OCI-LY1 (cell line): ENCODE measurements around the gene FBXO3.
"Not testable (repeated sequence)": the region's sequence is repeated elsewhere in the genome, so short reads cannot be mapped to it uniquely, and the experiment has no call there.

Experiments used
- H2AFZ ChIP-seq: fragments of 200-600 bp; sonication (generic), shearing (Covaris generic); 2 replicates; pipeline ENCODE4 v1.6.0; 2014; ENCODE audit warnings: antibody characterized with exemption, mild to moderate bottlenecking, low read length
- H3F3A ChIP-seq: fragments of 200-600 bp; sonication (generic), shearing (Covaris generic); 2 replicates; pipeline ENCODE4 v1.6.0; 2014; ENCODE audit warnings: mild to moderate bottlenecking, antibody characterized with exemption, low read length, moderate library complexity; ENCODE audit not compliant: insufficient read depth
- H3K27ac ChIP-seq: fragments of 200-600 bp; sonication (generic); 2 replicates; pipeline ENCODE4 v1.5.1; 2014; ENCODE audit warnings: low read length, mixed run types, mild to moderate bottlenecking, low read depth; ENCODE audit not compliant: poor library complexity, severe bottlenecking
- H3K27me3 ChIP-seq: fragments of 200-600 bp; sonication (generic); 2 replicates; pipeline ENCODE4 v1.6.0; 2014; ENCODE audit warnings: antibody characterized with exemption, mild to moderate bottlenecking, low read length, moderate library complexity; ENCODE audit not compliant: insufficient read depth
- H3K36me3 ChIP-seq: fragments of 200-600 bp; sonication (generic); 2 replicates; pipeline ENCODE4 v1.6.1; 2014; ENCODE audit warnings: mild to moderate bottlenecking, antibody characterized with exemption, low read length, moderate library complexity, mixed read lengths; ENCODE audit not compliant: insufficient read depth
- H3K4me1 ChIP-seq: fragments of 200-600 bp; sonication (generic); 2 replicates; pipeline ENCODE4 v1.5.1; 2014; ENCODE audit warnings: mild to moderate bottlenecking, low read length, moderate library complexity; ENCODE audit not compliant: insufficient read depth, severe bottlenecking
- H3K4me2 ChIP-seq: fragments of 200-600 bp; sonication (generic), shearing (Covaris generic); 2 replicates; pipeline ENCODE4 v1.6.1; 2014; ENCODE audit warnings: low read length
- H3K4me3 ChIP-seq: fragments of 200-600 bp; sonication (generic); 2 replicates; pipeline ENCODE4 v1.5.1; 2014; ENCODE audit warnings: low read length, low read depth, mild to moderate bottlenecking, mixed read lengths; ENCODE audit not compliant: poor library complexity, severe bottlenecking
- H3K79me2 ChIP-seq: fragments of 200-600 bp; shearing (Covaris generic); 2 replicates; pipeline ENCODE4 v1.6.1; 2016; ENCODE audit warnings: mixed run types, low read length, mixed read lengths; ENCODE audit not compliant: insufficient read depth
- H3K9ac ChIP-seq: fragments of 200-600 bp; sonication (generic), shearing (Covaris generic); 2 replicates; pipeline ENCODE4 v1.6.1; 2014; ENCODE audit warnings: mild to moderate bottlenecking, low read length, mixed read lengths
- H3K9me2 ChIP-seq: fragments of 200-600 bp; sonication (generic), shearing (Covaris generic); 2 replicates; pipeline ENCODE4 v1.6.1; 2014; ENCODE audit warnings: low read depth, mild to moderate bottlenecking, low read length, mixed read lengths
- H3K9me3 ChIP-seq: fragments of 200-600 bp; shearing (Covaris generic); 2 replicates; pipeline ENCODE4 v1.6.1; 2014; ENCODE audit warnings: low read length, mixed read lengths
- H4K20me1 ChIP-seq: fragments of 200-600 bp; sonication (generic), shearing (Covaris generic); 2 replicates; pipeline ENCODE4 v1.6.0; 2016; ENCODE audit warnings: mild to moderate bottlenecking, low read length; ENCODE audit not compliant: insufficient read depth
- CTCF ChIP-seq: fragments of 200-600 bp; sonication (generic), shearing (Covaris generic); IDR thresholded peaks from 2 replicates; pipeline ENCODE4 v1.5.1; 2017; ENCODE audit warnings: mild to moderate bottlenecking, antibody characterized with exemption, low read length, moderate library complexity, mixed read lengths
- EZH2 ChIP-seq: fragments of 200-600 bp; sonication (generic), shearing (Covaris generic); IDR thresholded peaks from 2 replicates; pipeline ENCODE4 v1.8.0; 2017; ENCODE audit warnings: borderline replicate concordance, mixed run types, mild to moderate bottlenecking, antibody characterized with exemption, low read length, moderate library complexity, mixed read lengths

FBXO3 gene

GRCh38 chr11:33773987-33774735 lies at the start of gene FBXO3:
FBXO3 (minus strand) TSS chr11:33774520; CDS start chr11:33774497, 23 bp downstream.
- Histone ChIP-seq H3K9me3 (no peaks in the 10 kb centered on the region), H3F3A (no peaks in the 10 kb centered on the region), H3K36me3 (peaks cover 3% of the 10 kb centered on the region; the same call in 1 of the 2 replicates), H3K27ac (no peak within 1 kb of the TSS), H3K9me2 (no peaks in the 10 kb centered on the region), H3K9ac (peak within 1 kb of the TSS; percentile 77), H3K4me3 (peak within 1 kb of the TSS; percentile 93), H3K4me1 (peaks cover 44% of the 10 kb centered on the region), H4K20me1 (no peaks in the 10 kb centered on the region), H3K79me2 (no peaks in the 10 kb centered on the region), H2AFZ (peak within 1 kb of the TSS; percentile 23; the same call in 1 of the 2 replicates), H3K4me2 (peak within 1 kb of the TSS; percentile 79), H3K27me3 (no peaks in the 10 kb centered on the region)
- TF ChIP-seq EZH2 (no peak), CTCF (no peak)

GRCh38 chr11:33822981-33823380 lies 48.7 kb upstream of the FBXO3 start:
- H3K9me3 ChIP-seq, H3K27ac ChIP-seq, H3K27me3 ChIP-seq, H4K20me1 ChIP-seq, H3K36me3 ChIP-seq, H3F3A ChIP-seq, H3K9ac ChIP-seq, H2AFZ ChIP-seq, H3K4me2 ChIP-seq, H3K79me2 ChIP-seq, H3K9me2 ChIP-seq, H3K4me1 ChIP-seq, H3K4me3 ChIP-seq: not testable (repeated sequence)

GRCh38 chr11:33819278-33820035 lies 45.1 kb upstream of the FBXO3 start:
- no peak overlapping the region for H3K27ac ChIP-seq
- no peaks in the 10 kb centered on the region for H3K36me3 ChIP-seq
- H3K9me2 ChIP-seq: no peaks in the 10 kb centered on the region
- TF ChIP-seq CTCF (no peak), EZH2 (no peak)
- H4K20me1 ChIP-seq: no peaks in the 10 kb centered on the region
- no peak overlapping the region for H3K9ac ChIP-seq
- H3K9me3 ChIP-seq: no peaks in the 10 kb centered on the region
- H3K4me2 ChIP-seq: no peak overlapping the region
- H3K79me2 ChIP-seq: no peaks in the 10 kb centered on the region
- H3K4me1 ChIP-seq: no peaks in the 10 kb centered on the region
- no peak overlapping the region for H2AFZ ChIP-seq
- no peaks in the 10 kb centered on the region for H3K27me3 ChIP-seq
- no peaks in the 10 kb centered on the region for H3F3A ChIP-seq
- no peak overlapping the region for H3K4me3 ChIP-seq
